Measurements from ENCODE around the gene IFIH1. TPM values are rescaled to one million over a fixed set of nuclear protein-coding genes. Genes with fewer than 3 reads are reported as not detected.

IFIH1 gene
- total RNA-seq, 1 experiment from 2014 or later: 7.8 TPM

- no peak overlapping the region for H3K4me3 ChIP-seq (ENCODE audit: low read length)
- H3K9ac ChIP-seq (ENCODE audit: low read length): no peak overlapping the region
- H3K36me3 ChIP-seq (ENCODE audit: low read depth, low read length): no peaks in the 10 kb centered on the region
- ChIA-PET CTCF (no interaction called here), POLR2A (ENCODE audit: unreplicated experiment) (no interaction called here)
- no peak overlapping the region for H3K4me2 ChIP-seq (ENCODE audit: low read length)
- no peak overlapping the region for H2AFZ ChIP-seq (ENCODE audit: low read length)
- H3K79me2 ChIP-seq (ENCODE audit: low read length): no peaks in the 10 kb centered on the region
- H3K9me3 ChIP-seq (ENCODE audit: low read length): no peaks in the 10 kb centered on the region
- TF ChIP-seq CTCF (conservative IDR thresholded peaks at IDR 0.05; ENCODE audit: low read depth, low read length): no peak
- TF ChIP-seq EZH2phosphoT487 (IDR thresholded peaks at IDR 0.05; ENCODE audit: borderline replicate concordance, low read length): no peak
- no peak for TF ChIP-seq EZH2 (IDR thresholded peaks at IDR 0.05; ENCODE audit: low read length, unreplicated experiment)
- H4K20me1 ChIP-seq (ENCODE audit: low read length): no peaks in the 10 kb centered on the region
- H3K9me2 ChIP-seq (replicated peaks; ENCODE audit: low read length): no peaks in the 10 kb centered on the region
- DNase-seq (no peak), ATAC-seq (no peak)
- H3K27ac ChIP-seq (ENCODE audit: low read length): no peak overlapping the region
- no peaks in the 10 kb centered on the region for H3F3A ChIP-seq (ENCODE audit: low read length, unreplicated experiment)
- H3K4me1 ChIP-seq (ENCODE audit: insufficient read depth, low read length): peaks cover 6% of the 10 kb centered on the region; the same call in 1 of the 2 replicates
- BruUV-seq (replicated peaks): no TSS peak
- no peaks in the 10 kb centered on the region for H3K27me3 ChIP-seq (ENCODE audit: low read length)
- intact Hi-C loops (cut with micrococcal nuclease): no loop called here
These were observed 35.6 kb downstream of the IFIH1 start for GRCh38 chr2:162282765-162283425.

GRCh38 chr2:162280654-162281053, 37.8 kb downstream of the IFIH1 start:
- ChIA-PET CTCF (no interaction called here), POLR2A (ENCODE audit: unreplicated experiment) (no interaction called here)
- ATAC-seq (no peak), DNase-seq (no peak)
- intact Hi-C loops (cut with micrococcal nuclease): no loop called here
- no TSS peak for BruUV-seq (replicated peaks)
- Histone ChIP-seq H2AFZ (ENCODE audit: low read length) (no peak overlapping the region), H3K4me3 (ENCODE audit: low read length) (no peak overlapping the region), H3K27ac (ENCODE audit: low read length) (no peak overlapping the region), H3K4me2 (ENCODE audit: low read length) (no peak overlapping the region), H3K4me1 (ENCODE audit: insufficient read depth, low read length) (peaks cover 6% of the 10 kb centered on the region; the same call in 1 of the 2 replicates), H3K9me2 (replicated peaks; ENCODE audit: low read length) (no peaks in the 10 kb centered on the region), H3K79me2 (ENCODE audit: low read length) (no peaks in the 10 kb centered on the region), H3K9me3 (ENCODE audit: low read length) (no peaks in the 10 kb centered on the region), H3F3A (ENCODE audit: low read length, unreplicated experiment) (no peaks in the 10 kb centered on the region), H3K36me3 (ENCODE audit: low read depth, low read length) (no peaks in the 10 kb centered on the region), H4K20me1 (ENCODE audit: low read length) (no peaks in the 10 kb centered on the region), H3K9ac (ENCODE audit: low read length) (no peak overlapping the region), H3K27me3 (ENCODE audit: low read length) (no peaks in the 10 kb centered on the region)
- TF ChIP-seq EZH2phosphoT487 (IDR thresholded peaks at IDR 0.05; ENCODE audit: borderline replicate concordance, low read length) (no peak), CTCF (conservative IDR thresholded peaks at IDR 0.05; ENCODE audit: low read depth, low read length) (peak; percentile 23; the same call in 1 of the 2 replicates)

GRCh38 chr2:162277381-162277780, 41.1 kb downstream of the IFIH1 start:
- Histone ChIP-seq H3K36me3 (ENCODE audit: low read depth, low read length) (no peaks in the 10 kb centered on the region), H3K27me3 (ENCODE audit: low read length) (no peaks in the 10 kb centered on the region), H3F3A (ENCODE audit: low read length, unreplicated experiment) (no peaks in the 10 kb centered on the region), H3K9me3 (ENCODE audit: low read length) (no peaks in the 10 kb centered on the region), H2AFZ (ENCODE audit: low read length) (no peak overlapping the region), H3K9me2 (replicated peaks; ENCODE audit: low read length) (no peaks in the 10 kb centered on the region), H3K27ac (ENCODE audit: low read length) (no peak overlapping the region), H3K9ac (ENCODE audit: low read length) (no peak overlapping the region), H3K4me1 (ENCODE audit: insufficient read depth, low read length) (no peaks in the 10 kb centered on the region), H4K20me1 (ENCODE audit: low read length) (no peaks in the 10 kb centered on the region), H3K4me3 (ENCODE audit: low read length) (no peak overlapping the region), H3K79me2 (ENCODE audit: low read length) (no peaks in the 10 kb centered on the region), H3K4me2 (ENCODE audit: low read length) (no peak overlapping the region)
- ChIA-PET POLR2A (ENCODE audit: unreplicated experiment) (no interaction called here), CTCF (no interaction called here)
- BruUV-seq (replicated peaks): no TSS peak
- ATAC-seq (no peak), DNase-seq (no peak)
- TF ChIP-seq CTCF (conservative IDR thresholded peaks at IDR 0.05; ENCODE audit: low read depth, low read length): no peak
- TF ChIP-seq EZH2 (IDR thresholded peaks at IDR 0.05; ENCODE audit: low read length, unreplicated experiment): no peak
- no peak for TF ChIP-seq EZH2phosphoT487 (IDR thresholded peaks at IDR 0.05; ENCODE audit: borderline replicate concordance, low read length)
- intact Hi-C loops (cut with micrococcal nuclease): no loop called here
